Left renal pelvis (tissue), 4 donors: Measurements from ENCODE around the gene RUVBL2. TPM values are rescaled to one million over a fixed set of nuclear protein-coding genes. Genes with fewer than 3 reads are reported as not detected.

ENCODE experiments used
- DNase-seq, 4 donors: peaks; one replicate each; pipeline ENCODE4 v3.0.0-alpha.2; 2013; ENCODE audit warnings: low read depth in 4 of 4, low spot score in 3 of 4
- polyA plus RNA-seq, 4 donors: library from polyadenylated mRNA; unstranded; fragments of 120-200 nt; gene quantifications; one replicate each; pipeline ENCODE4 v1.2.1, GENCODE V29; 2013; ENCODE audit not compliant: insufficient read length in 4 of 4

The RUVBL2 gene
- polyA plus RNA-seq, 4 donors, result 51.0 to 91.7 (median 79.3) TPM

DNA sequence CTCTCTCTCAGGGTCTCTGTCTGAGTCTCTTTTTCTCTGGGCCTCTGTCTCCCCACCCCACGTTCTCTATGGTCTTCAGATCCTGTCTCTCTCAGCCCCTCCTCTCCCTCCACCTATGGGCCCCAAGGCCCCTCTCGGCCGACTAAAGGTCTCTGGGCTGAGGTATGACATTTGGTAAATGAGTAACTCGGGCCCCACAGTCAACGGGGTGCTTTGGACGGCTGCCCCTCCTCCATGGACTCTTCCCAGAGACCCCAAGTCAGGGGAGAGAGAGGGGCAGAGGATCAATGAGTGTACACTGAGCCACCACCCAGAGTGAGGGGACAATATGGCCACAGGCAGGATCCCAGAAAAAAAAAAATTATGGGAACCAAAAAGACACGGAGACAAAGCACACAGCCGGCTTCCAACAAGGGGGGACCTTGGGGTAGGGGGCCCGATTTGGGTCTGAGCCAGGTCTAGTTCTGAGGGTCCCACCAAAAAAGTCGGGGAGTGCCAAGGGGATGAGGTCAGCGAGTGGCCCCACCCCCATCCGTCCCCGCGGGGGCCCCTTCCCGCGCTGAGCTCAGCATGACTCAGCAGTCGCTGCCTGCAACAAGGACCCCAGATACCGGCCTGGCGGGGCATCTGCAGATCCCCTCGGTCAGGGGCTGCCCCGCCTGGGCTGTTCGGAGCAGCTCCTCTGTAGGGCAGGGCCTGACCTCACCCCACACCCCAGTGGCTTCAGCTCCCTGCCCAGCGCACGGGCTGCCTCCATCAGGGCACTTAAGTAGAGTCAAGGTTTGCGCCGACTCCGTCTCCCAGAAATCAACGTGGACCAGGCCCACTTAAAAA, 30.1 kb upstream of the RUVBL2 start:
- DNase-seq, result no peak

DNA sequence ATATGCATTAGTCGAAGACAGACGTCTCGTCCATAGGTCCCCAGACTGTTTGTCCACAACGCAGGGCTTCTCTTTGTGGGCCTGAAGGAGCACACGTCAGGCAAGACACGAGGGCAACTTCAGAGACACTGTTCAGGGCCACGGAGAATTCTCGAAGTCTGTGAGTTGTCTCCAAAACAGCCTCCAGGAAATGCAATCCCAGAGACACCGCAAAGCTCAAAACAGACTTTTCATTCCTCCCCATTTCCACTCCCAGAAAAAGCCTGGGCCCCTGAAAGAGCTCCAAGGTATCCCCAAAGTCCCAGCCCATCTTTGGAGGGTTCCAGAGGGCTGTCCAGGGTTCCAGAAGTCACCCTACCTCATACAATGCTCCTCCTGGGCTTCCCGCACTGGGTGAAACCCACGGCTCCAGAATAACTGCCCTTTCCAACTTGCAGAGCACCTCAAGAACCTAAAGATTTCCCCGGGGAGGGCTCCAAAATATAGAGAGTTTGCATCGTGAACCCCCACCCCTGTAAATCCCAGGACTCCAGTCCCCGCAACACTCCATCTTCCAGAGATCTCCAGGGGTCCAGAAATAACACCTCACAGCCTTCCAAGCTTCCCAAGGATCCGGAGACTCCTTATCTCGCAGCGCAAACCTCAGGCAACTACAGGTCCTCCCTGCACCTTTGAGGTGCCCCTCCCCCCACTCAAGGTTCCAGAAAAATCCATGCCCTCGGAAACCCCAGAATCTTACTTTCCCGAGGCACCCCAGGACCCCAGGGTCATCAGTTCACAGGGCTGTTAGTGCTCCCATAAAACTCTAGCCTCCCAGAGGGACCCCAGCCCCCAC, 29.3 kb upstream of the RUVBL2 start:
- no peak for DNase-seq

DNA sequence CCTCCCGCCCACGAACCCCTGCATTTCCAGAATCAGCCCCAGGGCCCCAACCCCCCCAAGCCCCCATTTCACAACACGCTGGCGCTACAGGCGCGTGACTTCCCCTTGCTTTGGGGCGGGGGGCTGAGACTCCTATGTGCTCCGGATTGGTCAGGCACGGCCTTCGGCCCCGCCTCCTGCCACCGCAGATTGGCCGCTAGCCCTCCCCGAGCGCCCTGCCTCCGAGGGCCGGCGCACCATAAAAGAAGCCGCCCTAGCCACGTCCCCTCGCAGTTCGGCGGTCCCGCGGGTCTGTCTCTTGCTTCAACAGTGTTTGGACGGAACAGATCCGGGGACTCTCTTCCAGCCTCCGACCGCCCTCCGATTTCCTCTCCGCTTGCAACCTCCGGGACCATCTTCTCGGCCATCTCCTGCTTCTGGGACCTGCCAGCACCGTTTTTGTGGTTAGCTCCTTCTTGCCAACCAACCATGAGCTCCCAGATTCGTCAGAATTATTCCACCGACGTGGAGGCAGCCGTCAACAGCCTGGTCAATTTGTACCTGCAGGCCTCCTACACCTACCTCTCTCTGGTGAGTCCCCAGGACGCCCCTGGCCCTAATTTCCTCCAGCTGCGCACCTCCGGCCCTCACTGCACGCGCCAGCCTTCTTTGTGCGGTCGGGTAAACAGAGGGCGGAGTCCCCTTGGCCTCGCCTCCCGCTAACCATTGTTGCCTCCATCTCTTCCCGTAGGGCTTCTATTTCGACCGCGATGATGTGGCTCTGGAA, 28.5 kb upstream of the RUVBL2 start, which contains the start of gene FTL:
FTL (plus strand) TSS at position 270 of the 766 bp plus-strand sequence; CDS start at position 469, 199 bp downstream.
- peak; percentile 88 to 91 (median 88) for DNase-seq

DNA sequence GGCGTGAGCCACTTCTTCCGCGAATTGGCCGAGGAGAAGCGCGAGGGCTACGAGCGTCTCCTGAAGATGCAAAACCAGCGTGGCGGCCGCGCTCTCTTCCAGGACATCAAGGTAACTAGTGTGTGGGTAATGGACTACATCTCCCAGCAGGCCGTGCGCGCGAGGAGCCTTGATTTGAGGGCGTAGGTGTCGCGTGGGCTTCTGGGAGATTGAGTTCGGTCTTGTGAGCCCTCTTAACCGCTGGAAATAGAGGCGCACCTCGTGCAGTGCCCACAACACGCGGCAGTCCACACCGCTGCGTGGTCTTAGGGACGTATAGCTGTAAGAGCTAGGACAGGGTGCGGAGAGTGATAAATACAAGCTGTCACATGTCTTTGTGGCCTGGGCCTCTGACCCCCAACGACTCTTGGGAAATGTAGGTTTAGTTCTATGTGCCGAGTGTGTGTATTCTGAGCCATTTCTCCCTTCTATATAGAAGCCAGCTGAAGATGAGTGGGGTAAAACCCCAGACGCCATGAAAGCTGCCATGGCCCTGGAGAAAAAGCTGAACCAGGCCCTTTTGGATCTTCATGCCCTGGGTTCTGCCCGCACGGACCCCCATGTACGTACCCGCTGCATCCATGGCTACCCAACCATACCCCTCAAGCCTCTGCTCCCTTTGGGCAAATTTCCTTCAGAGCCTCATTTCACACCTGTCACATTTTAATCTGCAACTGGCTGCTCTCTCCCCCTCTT, 27.7 kb upstream of the RUVBL2 start:
- DNase-seq, result peak in 2 of 4 donors; percentile 75 to 82

DNA sequence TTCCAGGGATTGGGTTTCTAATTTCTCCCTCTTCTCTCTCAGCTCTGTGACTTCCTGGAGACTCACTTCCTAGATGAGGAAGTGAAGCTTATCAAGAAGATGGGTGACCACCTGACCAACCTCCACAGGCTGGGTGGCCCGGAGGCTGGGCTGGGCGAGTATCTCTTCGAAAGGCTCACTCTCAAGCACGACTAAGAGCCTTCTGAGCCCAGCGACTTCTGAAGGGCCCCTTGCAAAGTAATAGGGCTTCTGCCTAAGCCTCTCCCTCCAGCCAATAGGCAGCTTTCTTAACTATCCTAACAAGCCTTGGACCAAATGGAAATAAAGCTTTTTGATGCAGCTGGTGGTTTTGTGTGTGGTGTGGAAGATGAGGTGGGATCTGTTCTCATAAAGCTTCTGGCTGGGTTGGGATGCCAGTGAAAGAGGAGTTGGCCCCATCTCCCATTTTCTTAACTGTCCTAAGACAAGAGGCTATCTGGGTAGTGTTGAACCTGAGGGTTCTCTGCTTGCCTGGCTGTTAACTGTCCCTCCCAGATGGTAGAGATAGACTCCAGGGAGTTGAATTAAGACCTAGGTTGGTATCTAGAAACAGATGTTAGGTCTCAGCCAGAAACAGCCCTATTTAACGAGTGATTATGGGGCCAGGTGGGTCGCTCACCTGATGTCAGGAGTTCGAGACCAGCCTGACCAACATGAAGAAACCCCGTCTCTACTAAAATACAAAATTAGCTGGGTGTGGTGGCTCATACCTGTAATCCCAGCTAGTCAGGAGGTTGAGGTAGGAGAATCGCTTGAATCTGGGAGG, 26.9 kb upstream of the RUVBL2 start:
- no peak for DNase-seq

DNA sequence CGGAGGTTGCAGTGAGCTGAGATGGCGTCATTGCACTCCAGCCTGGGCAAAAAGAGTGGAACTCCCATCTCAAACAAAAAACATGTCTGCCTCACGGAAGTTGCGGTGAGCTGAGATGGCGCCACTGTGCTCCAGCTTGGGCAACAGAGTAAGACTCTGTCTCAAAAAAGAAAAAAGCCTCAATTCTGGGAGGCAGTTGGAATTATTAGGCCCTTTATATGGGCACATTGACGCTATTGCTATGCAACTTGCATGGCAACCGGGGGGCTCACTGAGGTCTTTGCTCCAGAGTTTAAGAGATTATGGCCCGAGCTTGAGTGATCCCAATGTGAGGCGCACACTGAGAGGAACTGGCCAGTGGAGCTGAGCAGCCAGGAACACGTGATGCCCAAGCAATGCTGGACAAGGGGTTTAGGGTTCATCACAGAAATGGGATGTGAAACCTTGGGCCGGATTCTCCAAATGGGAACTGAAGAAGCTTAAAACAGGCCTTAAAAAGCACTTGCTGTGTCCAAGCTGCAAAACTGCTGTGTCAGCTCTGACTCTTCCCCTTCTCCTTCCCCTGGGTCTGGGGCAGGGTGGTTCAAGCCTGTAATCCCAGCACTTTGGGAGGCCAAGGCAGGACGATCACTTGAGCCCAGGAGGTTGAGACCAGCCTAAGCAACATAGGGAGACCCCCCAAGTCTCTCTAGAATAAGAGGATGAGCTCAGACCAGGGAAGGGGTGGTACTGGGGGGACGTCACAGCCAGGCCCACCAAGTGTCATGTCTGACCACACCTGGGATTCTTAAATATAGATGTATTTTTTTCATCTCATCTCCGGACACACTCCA, 26.1 kb upstream of the RUVBL2 start:
- DNase-seq, result no peak

DNA sequence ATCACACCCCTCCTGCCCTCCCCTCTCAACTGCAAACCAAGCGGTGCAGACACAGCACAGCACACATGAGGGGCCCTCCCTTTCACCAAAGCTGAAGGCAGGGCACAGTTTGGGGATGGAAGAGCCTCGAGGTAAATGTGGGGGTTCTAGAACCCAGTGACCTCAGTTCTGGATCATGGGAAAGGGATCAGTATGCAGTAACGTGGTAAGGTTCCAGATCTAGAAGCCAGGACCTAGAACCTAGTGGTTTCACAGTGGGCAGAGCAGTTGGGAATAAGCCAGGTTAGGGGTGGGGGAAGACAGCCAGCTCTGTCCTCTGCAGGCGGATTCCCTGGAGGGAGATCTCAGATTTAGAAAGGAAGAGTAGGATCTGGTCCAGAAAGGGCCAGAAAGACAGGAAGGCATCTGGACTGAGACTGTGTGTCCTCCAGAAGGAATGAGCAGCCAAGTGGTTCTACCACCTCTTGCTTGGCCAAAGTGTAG, 25.5 kb upstream of the RUVBL2 start:
- DNase-seq, result no peak

DNA sequence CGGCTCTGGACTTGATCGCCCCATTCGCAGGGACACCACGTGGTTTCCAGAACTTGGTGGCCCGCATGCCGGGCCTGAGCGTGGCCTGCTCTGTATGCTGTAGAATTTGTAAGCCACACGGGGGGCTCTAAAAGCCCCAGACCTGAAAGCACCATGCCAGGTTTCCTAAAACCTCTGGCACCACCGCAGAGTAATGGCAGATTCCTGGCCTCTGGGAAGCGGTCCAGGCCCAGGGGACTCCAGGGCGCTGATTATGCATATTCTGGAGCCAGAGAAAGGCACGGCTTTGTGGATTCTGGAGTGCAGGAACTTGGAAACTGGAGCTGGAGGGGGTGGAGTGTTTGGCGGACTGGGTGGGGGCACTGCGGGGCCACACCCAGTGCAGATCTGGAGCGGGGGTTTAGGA, 24.9 kb upstream of the RUVBL2 start:
- DNase-seq, result no peak

DNA sequence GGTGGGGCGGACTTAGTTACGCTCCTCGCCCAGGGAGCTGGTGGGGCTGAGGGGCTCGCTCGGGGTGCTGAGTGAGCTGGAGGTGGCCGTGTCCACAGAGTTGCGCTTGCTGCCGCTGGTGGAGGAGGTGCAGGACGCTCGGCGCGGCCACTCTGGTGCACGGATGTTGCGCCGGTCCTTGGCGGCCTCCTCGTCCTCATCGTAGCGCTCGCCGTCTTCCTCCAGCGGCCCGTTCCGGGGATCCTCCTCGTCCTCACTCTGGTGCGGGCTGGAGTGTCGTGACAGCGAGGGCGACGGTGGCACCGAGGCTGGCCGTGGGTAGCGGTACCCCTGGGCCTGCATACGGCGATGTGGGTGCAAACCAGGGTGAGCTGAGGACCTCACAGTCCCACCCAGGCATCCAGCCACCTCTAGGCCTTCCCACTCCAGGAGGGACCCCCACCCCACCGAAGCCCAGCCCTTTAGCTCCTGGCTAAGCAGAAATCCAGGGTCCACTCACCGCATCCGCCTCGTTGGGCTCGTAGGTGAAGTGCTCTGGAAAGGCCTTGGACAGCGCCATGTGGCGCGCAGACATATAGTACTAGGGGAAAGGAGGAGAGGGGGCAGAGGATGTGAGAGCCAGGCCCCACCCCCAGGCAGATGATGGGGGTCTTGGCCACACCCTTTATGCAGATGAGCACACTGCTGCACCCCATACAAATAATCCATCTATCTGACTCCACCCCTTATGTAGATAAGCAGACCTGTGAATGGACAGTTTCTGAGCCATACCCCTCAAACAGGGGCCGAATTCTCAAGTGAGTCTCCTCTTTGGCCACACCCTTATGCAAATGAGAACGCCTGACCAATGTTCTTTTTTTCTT, 24.2 kb upstream of the RUVBL2 start:
- no peak for DNase-seq

DNA sequence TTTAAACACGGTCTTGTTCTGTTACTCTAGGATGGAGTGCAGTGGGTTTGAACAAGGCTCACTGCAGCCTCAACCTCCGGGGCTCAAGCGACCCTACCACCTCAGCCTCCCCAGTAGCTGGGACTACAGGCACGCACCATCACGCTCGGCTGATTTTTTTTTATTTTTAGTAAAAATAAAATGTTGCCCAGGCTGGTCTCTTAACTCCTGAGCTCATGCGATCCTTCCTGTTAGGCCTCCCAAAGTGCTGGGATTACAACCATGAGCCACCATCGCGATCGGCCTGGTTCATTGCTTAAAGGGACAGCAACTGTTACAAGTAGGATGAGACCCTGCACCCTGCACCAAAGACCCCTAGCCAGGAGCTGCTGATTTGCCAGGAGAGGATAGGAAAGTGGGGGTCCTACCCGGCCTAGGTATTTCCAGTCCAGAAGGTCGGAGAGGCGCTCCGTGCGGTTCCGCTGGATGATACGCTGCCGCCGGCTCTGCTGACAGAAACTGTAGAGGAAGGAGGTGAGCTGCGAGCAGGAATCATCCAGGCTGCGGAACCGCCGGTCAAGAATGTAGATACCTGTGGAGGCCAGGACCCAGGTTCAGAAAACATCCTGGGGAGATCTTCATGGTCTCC, 23.4 kb upstream of the RUVBL2 start:
- no peak for DNase-seq

DNA sequence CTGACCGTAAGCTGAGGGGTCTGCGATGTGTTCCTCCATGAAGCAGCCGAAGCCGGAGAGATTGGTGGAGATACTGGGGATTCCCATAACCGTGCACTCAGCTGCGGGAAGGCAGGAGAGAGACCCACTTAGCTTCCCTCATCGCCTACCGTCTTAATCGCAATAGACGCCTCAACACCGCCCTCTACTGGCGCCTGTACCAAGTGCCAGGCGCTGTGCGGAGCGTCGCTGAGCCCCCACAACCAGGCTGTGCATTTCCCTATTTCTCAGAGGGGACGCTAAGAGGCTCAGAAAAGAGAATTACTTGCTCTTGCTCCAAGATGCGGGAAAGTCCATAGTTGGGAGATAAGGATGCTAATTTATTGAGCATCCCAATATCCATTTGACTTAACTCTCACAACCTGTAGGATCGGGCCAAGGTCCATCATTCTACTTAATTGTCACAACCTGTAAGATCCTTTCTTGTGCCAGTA, 22.7 kb upstream of the RUVBL2 start:
- no peak for DNase-seq

DNA sequence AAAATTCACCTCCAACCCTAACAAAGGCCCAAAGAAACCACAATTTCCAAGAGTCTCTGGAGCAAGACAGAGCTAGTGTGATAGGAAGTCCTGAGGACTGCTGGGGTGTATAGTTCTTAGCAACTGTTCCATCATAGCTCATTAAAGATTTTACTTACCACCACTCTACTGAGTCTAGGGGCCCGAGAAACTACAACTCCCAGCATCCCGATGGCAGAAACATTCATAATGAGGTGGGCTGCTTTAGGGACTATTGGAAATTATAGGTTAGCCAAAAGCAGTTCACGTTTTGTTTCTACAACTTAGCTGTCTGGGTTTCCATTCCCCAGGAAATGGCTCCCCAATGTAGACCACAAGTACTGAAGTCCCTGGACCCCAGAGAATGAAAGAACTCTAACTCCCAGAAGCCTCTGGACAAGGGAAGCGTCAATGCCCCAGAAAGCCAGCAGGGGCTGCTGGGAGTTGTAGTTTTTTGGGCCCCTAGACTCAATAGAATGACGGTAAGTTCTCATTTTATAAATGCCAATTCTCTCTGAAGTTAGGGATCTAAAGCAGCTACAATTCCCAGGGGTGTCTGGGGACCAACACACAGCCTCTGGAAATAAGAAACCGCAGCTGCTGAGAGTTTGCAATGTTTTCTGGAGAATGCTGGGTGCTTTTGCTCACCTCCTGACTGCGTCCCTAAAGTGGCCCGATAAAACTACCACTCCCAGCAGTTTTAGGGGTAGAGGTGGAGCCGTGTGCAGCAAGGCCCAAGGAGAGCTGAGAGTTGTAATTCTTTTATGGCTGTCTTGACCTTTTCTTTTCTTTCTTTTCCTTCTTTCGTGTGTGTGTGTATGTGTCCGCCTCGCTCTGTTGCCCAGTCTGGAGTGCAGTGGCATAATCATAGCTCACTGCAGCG, 17.5 kb upstream of the RUVBL2 start:
- DNase-seq, result no peak

DNA sequence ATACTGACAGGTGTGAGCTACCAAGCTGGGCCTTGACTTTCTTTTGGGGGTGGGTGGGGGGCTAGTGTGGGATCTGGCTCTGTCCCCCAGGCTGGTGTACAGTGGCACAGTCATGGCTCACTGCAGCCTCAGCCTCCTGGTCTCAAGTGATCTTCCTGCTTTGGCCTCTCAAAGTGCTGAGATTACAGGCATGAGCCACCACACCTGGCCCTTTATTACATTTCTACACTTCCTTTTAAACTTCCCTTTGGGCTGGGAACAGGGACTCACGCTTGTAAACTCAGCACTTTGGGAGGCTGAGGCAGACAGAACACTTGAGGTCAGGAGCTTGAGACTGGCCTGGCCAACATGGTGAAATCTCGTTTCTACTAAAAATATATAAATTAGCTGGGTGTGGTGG, 16.6 kb upstream of the RUVBL2 start:
- DNase-seq, result no peak

DNA sequence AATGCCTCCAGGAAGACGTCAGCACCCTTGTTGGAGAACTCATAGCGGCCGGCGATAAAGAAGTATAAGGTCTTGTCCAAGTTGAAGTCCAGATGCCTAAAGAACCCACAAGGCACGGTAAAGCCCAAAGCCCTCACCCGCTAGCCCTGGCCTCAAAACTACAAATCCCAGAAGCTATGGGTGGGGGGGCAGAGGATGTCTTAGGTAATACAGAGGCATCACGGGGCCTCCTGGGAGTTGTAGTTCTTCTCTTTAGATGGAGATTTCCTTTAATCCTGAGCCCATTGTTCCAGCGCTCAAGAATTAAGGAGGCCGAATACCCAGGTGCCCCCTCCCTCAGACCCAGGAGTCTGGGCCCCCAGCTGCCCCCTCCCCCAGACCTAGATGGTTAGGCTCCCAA, 11.4 kb upstream of the RUVBL2 start:
- no peak for DNase-seq

DNA sequence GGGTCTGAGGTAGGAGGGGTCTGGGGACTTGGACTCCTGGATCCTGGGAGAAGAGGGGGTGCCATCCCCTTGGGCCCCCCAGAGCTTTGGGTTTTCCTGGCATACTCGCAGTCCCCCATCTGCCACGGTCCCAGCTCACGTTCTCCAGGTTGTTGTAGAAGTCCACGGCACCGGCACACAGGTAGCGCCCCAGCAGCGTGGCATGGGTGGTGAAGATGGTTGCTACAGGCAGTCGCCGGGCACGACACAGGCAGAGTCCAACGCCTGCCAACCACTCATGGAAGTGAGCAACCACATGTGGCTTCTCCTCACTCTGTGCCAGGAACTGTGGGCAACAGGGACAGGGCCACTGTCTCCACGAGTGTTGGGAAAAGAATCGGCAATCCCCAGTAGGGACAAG, 8.0 kb upstream of the RUVBL2 start:
- DNase-seq, result no peak

DNA sequence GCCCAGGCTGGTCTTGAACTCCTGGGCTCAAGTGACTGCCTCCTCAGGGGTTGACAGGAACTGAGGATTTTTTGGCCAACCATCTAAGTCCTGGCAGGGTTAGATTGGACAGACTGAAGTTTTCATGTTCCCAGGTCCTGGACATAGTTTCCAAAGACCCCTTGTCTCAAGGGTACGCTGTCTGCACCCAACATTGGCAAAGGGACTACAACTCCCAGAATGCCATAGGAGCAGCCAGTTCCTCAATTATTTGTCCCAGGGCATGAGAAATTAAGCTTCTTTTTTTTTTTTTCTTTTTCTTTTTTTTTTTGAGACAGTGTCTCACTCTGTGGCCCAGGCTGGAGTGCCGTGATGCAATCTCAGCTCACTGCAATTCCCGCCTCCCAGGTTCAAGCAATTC, 7.5 kb upstream of the RUVBL2 start:
- no peak for DNase-seq
